SK-N-SH treated with all-trans-retinoic acid at 6 μM for 48 hours (cell line): ENCODE results near the gene TOPBP1.

ENCODE experiments used
- CREB5 ChIP-seq: fragments of 250-450 bp; sonication (Bioruptor Pico); IDR thresholded peaks from 2 replicates; pipeline ENCODE4 v1.5.1; 2020; ENCODE audit warnings: low read depth, mild to moderate bottlenecking, moderate library complexity
- TOX ChIP-seq: fragments of 250-450 bp; sonication (Bioruptor Pico); IDR thresholded peaks from 2 replicates; pipeline ENCODE4 v1.8.0; 2021; ENCODE audit warnings: mild to moderate bottlenecking, moderate library complexity, borderline replicate concordance
- ZFP3 ChIP-seq: fragments of 250-450 bp; sonication (Bioruptor Pico); IDR thresholded peaks from 2 replicates; pipeline ENCODE4 v1.5.0; 2020; ENCODE audit warnings: mild to moderate bottlenecking, moderate library complexity

- TF ChIP-seq CREB5 (CRISPR knock-in tag) (no peak), TOX (CRISPR knock-in tag) (no peak), ZFP3 (CRISPR knock-in tag) (0 out of 2 replicates have a peak, but pooled peaks have one; percentile 25)
Measured at GRCh38 chr3:133570139-133570936, 91.4 kb downstream of the TOPBP1 start.
